Fibroblast of mammary gland (primary cell): Measurements from ENCODE around the gene FASTKD1.

ENCODE experiments used
- DNase-seq: peaks from one replicate; pipeline ENCODE4 v3.0.0-alpha.2; 2010; ENCODE audit warnings: low read depth
- H3K4me3 ChIP-seq: 2 replicates; pipeline ENCODE4 v1.5.1; 2011; ENCODE audit warnings: low read depth, mild to moderate bottlenecking, low read length, moderate library complexity; ENCODE audit not compliant: control insufficient read depth
- CTCF ChIP-seq: conservative IDR thresholded peaks from 2 replicates; pipeline ENCODE4 v1.5.1; 2011; ENCODE audit warnings: low read depth, low read length, inconsistent platforms; ENCODE audit not compliant: control insufficient read depth, insufficient read depth

Gene FASTKD1

DNA sequence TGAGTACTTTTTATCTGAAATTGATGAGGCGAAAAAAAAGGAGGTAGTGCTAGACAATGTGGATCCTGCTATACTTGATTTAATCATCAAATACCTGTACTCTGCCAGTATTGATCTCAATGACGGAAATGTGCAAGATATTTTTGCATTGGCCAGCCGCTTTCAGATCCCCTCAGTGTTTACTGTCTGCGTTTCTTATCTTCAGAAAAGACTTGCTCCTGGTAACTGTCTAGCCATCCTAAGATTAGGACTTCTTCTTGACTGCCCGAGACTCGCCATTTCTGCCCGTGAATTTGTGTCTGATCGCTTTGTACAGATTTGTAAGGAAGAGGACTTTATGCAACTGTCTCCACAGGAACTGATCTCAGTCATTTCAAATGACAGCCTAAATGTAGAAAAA, 63.7 kb downstream of the FASTKD1 start:
- no peak for DNase-seq
- TF ChIP-seq CTCF: no peak
- no peak overlapping the region for H3K4me3 ChIP-seq

- no peak within 1 kb of the TSS for H3K4me3 ChIP-seq
- no peak for TF ChIP-seq CTCF
- DNase-seq: peak; percentile 60
Observed at GRCh38 chr2:169509298-169509885, 64.3 kb downstream of the FASTKD1 start, which contains the start of gene KLHL41. TSS of gene KLHL41 (plus strand) at chr2:169509702. CDS start at chr2:169509779, 77 bp downstream.

DNA sequence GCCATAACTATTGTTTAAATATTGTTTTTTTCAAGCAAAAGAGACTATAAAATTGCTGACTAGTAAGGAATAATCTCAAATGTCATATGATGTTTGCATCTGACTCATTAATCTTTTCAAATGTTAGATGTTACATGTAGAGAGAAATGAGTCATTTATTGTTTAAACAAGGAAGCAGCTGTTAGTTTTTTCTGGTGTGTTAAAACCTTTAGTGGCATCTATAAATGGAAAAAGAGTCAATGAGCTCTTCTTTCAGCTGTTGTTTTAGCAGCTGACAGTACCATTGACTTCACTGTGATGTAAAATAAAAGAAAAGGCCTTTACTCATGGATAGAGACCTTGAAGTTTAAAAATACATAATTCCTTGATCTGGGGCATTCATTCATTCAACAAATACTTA, 66.0 kb downstream of the FASTKD1 start:
- DNase-seq: peak; percentile 75
- no peak overlapping the region for H3K4me3 ChIP-seq
- no peak for TF ChIP-seq CTCF

DNA sequence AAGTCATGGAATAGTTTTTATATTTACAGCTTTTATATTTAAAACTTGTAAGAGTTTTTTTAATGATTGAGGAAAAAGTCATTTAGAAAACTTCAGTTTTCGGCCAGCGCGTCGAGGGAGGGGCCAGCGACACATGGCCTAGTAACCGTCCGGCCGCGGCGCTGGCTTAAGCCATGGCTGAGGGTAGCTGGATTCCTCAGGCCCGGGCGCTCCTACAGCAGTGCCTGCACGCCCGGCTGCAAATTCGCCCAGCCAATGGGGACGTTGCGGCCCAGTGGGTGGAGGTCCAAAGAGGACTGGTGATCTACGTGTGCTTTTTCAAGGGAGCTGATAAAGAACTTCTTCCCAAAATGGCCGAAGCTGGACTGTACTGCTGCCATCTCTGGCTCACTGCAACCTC, 69.0 kb downstream of the FASTKD1 start:
- TF ChIP-seq CTCF: no peak
- H3K4me3 ChIP-seq: no peak overlapping the region
- no peak for DNase-seq

DNA sequence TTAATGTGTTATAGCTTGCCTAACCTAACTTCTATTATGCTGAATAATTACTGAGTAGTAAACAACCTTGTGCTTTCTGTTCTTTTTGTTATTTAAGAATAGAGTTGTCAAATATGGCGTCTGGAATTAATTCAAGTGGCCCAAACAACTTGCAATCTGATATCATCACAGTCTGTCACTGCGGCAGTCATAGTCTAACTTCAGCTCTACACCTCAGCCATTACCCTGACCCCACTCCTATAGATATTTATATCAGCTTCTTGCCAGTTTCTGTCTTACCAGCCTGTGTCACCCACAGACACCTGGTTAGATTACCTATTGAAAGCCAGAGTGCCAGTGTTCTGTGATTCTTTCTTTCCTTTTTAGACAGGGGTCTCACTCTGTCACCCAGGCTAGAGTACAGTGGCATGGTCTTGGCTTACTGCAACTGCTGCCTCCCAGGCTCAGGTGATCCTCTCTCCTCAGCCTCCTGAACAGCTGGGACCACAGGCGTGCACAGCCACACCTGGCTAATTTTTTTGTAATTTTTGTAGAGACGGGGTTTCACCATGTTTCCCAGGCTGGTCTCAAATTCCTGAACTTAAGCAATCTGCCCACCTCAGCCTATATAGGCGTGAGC, 78.2 kb downstream of the FASTKD1 start:
- H3K4me3 ChIP-seq: no peak overlapping the region
- TF ChIP-seq CTCF: no peak
- no peak for DNase-seq

GRCh38 chr2:169493360-169493759, 80.3 kb downstream of the FASTKD1 start:
- no peak for TF ChIP-seq CTCF
- no peak for DNase-seq

More at GRCh38 chr2:169493360-169493759, 80.3 kb downstream of the FASTKD1 start:
- no peak overlapping the region for H3K4me3 ChIP-seq
